ENCODE results near the gene ARHGEF19.

The ARHGEF19 gene

GRCh38 chr1:16248603-16249516, 36.4 kb upstream of the ARHGEF19 start:
- Histone ChIP-seq H3K27me3 (ENCODE audit: insufficient read depth, low read length, poor library complexity, severe bottlenecking) (no peaks in the 10 kb centered on the region), H3K79me2 (ENCODE audit: insufficient read depth, low read length) (no peaks in the 10 kb centered on the region), H3K4me3 (ENCODE audit: low read length, poor library complexity, severe bottlenecking) (peak overlapping the region; percentile 13), H3K9me2 (replicated peaks; ENCODE audit: low read depth, low read length) (no peaks in the 10 kb centered on the region), H3K9ac (ENCODE audit: low read depth, low read length, poor library complexity, severe bottlenecking) (peak overlapping the region; percentile 15), H3K4me2 (ENCODE audit: low read depth, low read length, poor library complexity, severe bottlenecking) (peak overlapping the region; percentile 51), H3K4me1 (ENCODE audit: insufficient read depth, low read length, poor library complexity, severe bottlenecking) (peaks cover 26% of the 10 kb centered on the region), H3K36me3 (ENCODE audit: insufficient read depth, low read length) (peaks cover 62% of the 10 kb centered on the region; the same call in 1 of the 2 replicates), H4K20me1 (ENCODE audit: insufficient read depth, low read length, poor library complexity, severe bottlenecking) (peaks cover 7% of the 10 kb centered on the region), H3F3A (ENCODE audit: low read depth) (peaks cover 11% of the 10 kb centered on the region), H2AFZ (ENCODE audit: low read length) (no peak overlapping the region), H3K9me3 (ENCODE audit: insufficient read depth, low read depth, low read length) (no peaks in the 10 kb centered on the region)
- TF ChIP-seq EZH2phosphoT487 (IDR thresholded peaks at IDR 0.05; ENCODE audit: borderline replicate concordance) (no peak), CTCF (conservative IDR thresholded peaks at IDR 0.05; ENCODE audit: low read length) (no peak)

GRCh38 chr1:16248007-16248436, 35.6 kb upstream of the ARHGEF19 start:
- no peak overlapping the region for H2AFZ ChIP-seq (ENCODE audit: low read length)
- H3K9me2 ChIP-seq (replicated peaks; ENCODE audit: low read depth, low read length), result no peaks in the 10 kb centered on the region
- H3K4me2 ChIP-seq (ENCODE audit: low read depth, low read length, poor library complexity, severe bottlenecking), result peak overlapping the region; percentile 51
- peaks cover 11% of the 10 kb centered on the region for H3F3A ChIP-seq (ENCODE audit: low read depth)
- peak overlapping the region; percentile 13 for H3K4me3 ChIP-seq (ENCODE audit: low read length, poor library complexity, severe bottlenecking)
- H4K20me1 ChIP-seq (ENCODE audit: insufficient read depth, low read length, poor library complexity, severe bottlenecking), result peaks cover 7% of the 10 kb centered on the region
- H3K4me1 ChIP-seq (ENCODE audit: insufficient read depth, low read length, poor library complexity, severe bottlenecking), result peaks cover 26% of the 10 kb centered on the region
- no peaks in the 10 kb centered on the region for H3K9me3 ChIP-seq (ENCODE audit: insufficient read depth, low read depth, low read length)
- H3K36me3 ChIP-seq (ENCODE audit: insufficient read depth, low read length), result peaks cover 54% of the 10 kb centered on the region; the same call in 1 of the 2 replicates
- H3K79me2 ChIP-seq (ENCODE audit: insufficient read depth, low read length), result no peaks in the 10 kb centered on the region
- no peaks in the 10 kb centered on the region for H3K27me3 ChIP-seq (ENCODE audit: insufficient read depth, low read length, poor library complexity, severe bottlenecking)
- no peak for TF ChIP-seq EZH2phosphoT487 (IDR thresholded peaks at IDR 0.05; ENCODE audit: borderline replicate concordance)
- peak overlapping the region; percentile 15 for H3K9ac ChIP-seq (ENCODE audit: low read depth, low read length, poor library complexity, severe bottlenecking)

GRCh38 chr1:16247441-16247840, 35.0 kb upstream of the ARHGEF19 start:
- Histone ChIP-seq H3K9ac (ENCODE audit: low read depth, low read length, poor library complexity, severe bottlenecking) (peak overlapping the region; percentile 15), H3K4me3 (ENCODE audit: low read length, poor library complexity, severe bottlenecking) (no peak overlapping the region), H3F3A (ENCODE audit: low read depth) (peaks cover 11% of the 10 kb centered on the region), H3K9me2 (replicated peaks; ENCODE audit: low read depth, low read length) (no peaks in the 10 kb centered on the region), H2AFZ (ENCODE audit: low read length) (no peak overlapping the region), H3K36me3 (ENCODE audit: insufficient read depth, low read length) (peaks cover 48% of the 10 kb centered on the region; the same call in 1 of the 2 replicates), H3K4me1 (ENCODE audit: insufficient read depth, low read length, poor library complexity, severe bottlenecking) (peaks cover 26% of the 10 kb centered on the region), H3K27me3 (ENCODE audit: insufficient read depth, low read length, poor library complexity, severe bottlenecking) (no peaks in the 10 kb centered on the region), H4K20me1 (ENCODE audit: insufficient read depth, low read length, poor library complexity, severe bottlenecking) (peaks cover 7% of the 10 kb centered on the region), H3K79me2 (ENCODE audit: insufficient read depth, low read length) (no peaks in the 10 kb centered on the region), H3K4me2 (ENCODE audit: low read depth, low read length, poor library complexity, severe bottlenecking) (no peak overlapping the region), H3K9me3 (ENCODE audit: insufficient read depth, low read depth, low read length) (no peaks in the 10 kb centered on the region)
- TF ChIP-seq CTCF (conservative IDR thresholded peaks at IDR 0.05; ENCODE audit: low read length) (no peak), EZH2phosphoT487 (IDR thresholded peaks at IDR 0.05; ENCODE audit: borderline replicate concordance) (no peak)
